GM12874 (cell line): ENCODE measurements around the gene PODXL2.

Source experiments
- CTCF ChIP-seq: IDR thresholded peaks from 2 replicates; pipeline ENCODE4 v1.5.1; 2011; ENCODE audit warnings: low read depth, mild to moderate bottlenecking, control low read depth, low read length, moderate library complexity; ENCODE audit not compliant: insufficient read depth

PODXL2 gene

GRCh38 chr3:127708837-127709236, 79.9 kb downstream of the PODXL2 start:
- no peak for TF ChIP-seq CTCF

- TF ChIP-seq CTCF = no peak
Observed at GRCh38 chr3:127709320-127710060, 80.5 kb downstream of the PODXL2 start.

- no peak for TF ChIP-seq CTCF
Observed at GRCh38 chr3:127710155-127710941, 81.4 kb downstream of the PODXL2 start.

- TF ChIP-seq CTCF = no peak
Observed at GRCh38 chr3:127711021-127711695, 82.2 kb downstream of the PODXL2 start.

- no peak for TF ChIP-seq CTCF
Observed at GRCh38 chr3:127711896-127712295, 82.9 kb downstream of the PODXL2 start.

GRCh38 chr3:127712461-127712860, 83.5 kb downstream of the PODXL2 start:
- TF ChIP-seq CTCF = no peak
